HG02610 (cell line): ENCODE results near the gene BEST1.
"Not testable (repeated sequence)": the region's sequence is repeated elsewhere in the genome, so short reads cannot be mapped to it uniquely, and the experiment has no call there.

Experiments
- ATAC-seq: cut with Tn5 transposase; IDR thresholded peaks from one replicate; pipeline ENCODE4 v1.9.1; 2021; ENCODE audit warnings: mild to moderate bottlenecking, moderate library complexity; ENCODE audit not compliant: unreplicated experiment

BEST1 gene

GRCh38 chr11:61974766-61975631, 24.8 kb downstream of the BEST1 start:
- ATAC-seq: no peak

DNA sequence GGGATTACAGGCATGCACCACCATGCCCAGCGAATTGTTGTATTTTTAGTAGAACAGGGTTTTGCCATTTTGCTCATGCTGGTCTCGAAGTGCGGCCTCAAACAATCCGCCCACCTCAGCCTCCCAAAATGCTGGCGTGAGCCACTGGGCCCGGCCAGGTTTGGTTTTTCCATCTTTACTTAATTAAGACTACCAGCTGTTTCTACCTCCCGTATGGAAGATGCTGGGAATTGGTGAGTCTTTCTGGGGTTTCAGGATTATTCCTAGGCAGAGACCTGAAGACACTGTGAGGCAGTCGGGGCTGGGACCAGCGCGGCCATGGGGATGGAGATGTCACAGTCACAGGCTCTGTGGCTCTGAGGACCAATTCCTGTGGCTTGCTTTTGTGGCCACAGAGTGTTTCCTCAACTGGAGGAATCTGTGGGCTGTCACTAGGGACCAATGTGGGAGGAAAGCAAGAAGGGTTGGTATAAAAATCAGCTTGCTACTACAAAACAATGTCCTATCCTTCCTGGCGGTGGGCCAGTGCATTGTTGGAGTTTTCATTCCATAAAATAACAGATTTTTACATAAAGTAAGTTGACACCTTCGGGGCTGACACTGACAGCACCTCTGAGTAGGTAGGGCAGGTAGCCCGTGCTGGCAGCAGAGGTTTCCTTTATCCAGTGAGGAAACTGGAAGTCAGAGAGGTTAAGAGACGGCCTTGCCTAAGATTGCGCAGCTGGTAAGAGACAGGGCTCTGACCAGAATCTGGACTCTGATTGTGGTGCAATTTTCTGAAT, 25.7 kb downstream of the BEST1 start:
- no peak for ATAC-seq

- ATAC-seq: no peak
Observed at GRCh38 chr11:61976420-61976800, 26.3 kb downstream of the BEST1 start.

DNA sequence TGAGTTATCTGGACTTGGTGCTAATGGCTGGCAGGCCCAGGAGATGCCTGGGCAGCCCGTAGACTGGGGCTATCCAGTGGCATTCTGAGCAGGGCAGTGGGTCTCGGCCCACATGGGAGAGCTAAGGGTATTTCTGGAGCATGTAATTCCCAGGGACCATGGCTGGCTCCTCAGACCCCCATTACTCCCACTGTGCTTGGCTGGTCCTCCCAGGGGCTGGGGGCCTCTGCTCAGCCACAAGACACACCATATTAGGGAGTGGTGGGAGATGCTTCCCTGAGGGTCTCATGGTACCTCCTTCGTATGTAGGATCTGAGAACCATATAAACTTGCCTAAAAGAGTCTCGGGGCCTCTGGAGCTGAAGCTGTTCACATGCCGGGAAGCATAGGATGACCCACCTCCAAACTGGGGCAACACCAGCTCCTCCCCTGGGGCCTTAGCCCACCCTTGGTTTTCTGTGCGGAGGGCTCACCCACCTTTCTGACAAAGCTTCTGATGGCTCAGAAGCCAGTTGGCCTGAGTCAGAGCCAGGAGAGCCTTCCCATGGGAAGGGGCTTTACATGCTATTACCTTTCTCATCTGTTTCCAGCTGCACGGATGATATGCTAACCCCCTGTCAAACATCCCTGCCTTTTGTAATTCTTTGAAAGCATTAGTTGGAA, 26.8 kb downstream of the BEST1 start:
- no peak for ATAC-seq

GRCh38 chr11:61978703-61979661, 28.8 kb downstream of the BEST1 start:
- no peak for ATAC-seq

- no peak for ATAC-seq
Observed at GRCh38 chr11:61980783-61981541, 30.8 kb downstream of the BEST1 start.

GRCh38 chr11:61983419-61983818, 33.3 kb downstream of the BEST1 start:
- ATAC-seq: no peak

GRCh38 chr11:61985869-61986268, 35.7 kb downstream of the BEST1 start:
- ATAC-seq: no peak

- no peak for ATAC-seq
Observed at GRCh38 chr11:61994981-61995380, 44.8 kb downstream of the BEST1 start.

DNA sequence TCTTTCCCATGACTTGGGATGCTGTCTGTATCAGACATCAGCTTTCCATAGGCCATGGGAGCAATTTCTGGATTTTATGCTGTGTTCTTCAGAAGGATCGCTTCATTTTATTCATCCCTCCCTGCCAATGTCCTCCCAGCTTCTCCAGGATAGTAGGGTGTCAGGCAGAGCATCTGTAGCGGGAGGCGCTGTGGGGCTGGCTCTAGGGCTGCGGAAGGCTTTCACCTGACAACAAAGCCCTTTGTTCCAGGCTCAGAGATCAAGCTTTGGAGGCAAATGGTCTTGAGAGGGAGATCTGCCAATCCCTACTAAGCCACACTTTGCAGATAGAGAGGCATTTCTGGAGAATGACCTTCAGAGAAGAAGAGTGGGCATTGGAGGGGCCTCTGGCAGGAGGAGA, 46.8 kb downstream of the BEST1 start:
- ATAC-seq: no peak

GRCh38 chr11:61999141-61999975, 49.2 kb downstream of the BEST1 start:
- ATAC-seq: no peak

- no peak for ATAC-seq
Observed at GRCh38 chr11:62000539-62001446, 50.6 kb downstream of the BEST1 start.

GRCh38 chr11:62001450-62002191, 51.5 kb downstream of the BEST1 start:
- no peak for ATAC-seq

DNA sequence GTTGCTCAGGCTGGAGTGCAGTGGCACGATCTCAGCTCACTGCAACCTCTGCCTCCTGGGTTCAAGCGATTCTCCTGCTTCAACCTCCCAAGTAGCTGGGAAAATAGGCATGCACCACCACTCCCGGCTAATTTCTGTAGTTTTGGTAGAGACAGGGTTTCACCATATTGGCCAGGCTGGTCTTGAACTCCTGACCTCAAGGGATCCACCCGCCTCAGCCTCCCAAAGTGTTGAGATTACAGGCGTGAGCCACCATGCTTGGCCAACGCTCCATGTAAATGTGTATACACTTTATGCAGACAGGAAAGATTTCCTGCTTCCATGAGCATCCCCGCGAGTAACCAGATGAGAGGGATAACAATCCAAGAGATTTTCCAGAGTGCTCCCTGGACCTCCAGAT, 52.1 kb downstream of the BEST1 start:
- ATAC-seq: not testable (repeated sequence)

DNA sequence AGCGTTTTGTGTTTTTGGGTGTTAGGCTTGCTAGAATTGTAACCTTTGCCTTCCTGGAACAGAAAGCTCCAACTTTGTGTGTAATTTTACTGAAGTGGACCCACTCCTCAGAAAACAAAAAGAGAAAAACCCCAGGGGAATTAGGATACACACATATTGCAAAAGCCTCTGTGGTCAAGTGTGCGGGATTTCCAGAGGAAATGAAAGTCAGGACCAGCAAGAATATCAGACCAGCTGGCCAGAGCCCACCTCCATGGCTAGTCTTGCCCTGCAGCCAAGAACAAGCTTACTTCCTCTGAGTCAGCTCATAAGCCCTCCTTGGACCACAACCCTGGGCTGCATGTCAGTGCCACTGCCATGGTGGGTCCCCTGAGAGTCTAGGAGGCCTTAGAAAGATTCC, 54.3 kb downstream of the BEST1 start:
- ATAC-seq: peak; percentile 73

DNA sequence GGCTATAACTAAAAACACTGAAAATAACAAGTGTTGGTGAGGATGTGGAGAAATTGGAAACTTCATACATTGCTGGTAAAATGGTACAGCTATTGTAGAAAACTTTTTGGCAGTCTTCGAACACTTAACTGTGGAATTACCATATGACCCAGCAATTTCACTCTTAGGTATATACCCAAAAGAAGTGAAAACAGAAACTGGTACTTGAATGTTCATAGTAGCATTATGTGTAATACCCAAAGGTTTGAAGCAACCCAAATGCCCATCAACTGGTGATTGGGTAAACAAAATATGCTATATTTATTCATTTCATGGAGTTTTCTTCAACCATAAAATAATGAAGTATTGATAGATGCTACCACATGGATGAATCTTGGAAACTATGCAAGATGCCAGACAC, 58.0 kb downstream of the BEST1 start:
- ATAC-seq: peak; percentile 44

GRCh38 chr11:62010935-62011528, 60.9 kb downstream of the BEST1 start:
- ATAC-seq: no peak
